HG03521 (cell line): ENCODE data around the gene NRXN3.

Experiments
- ATAC-seq: cut with Tn5 transposase; IDR thresholded peaks from one replicate; pipeline ENCODE4 v1.9.1; 2021; ENCODE audit warnings: mild to moderate bottlenecking, moderate library complexity; ENCODE audit not compliant: unreplicated experiment

Gene NRXN3

GRCh38 chr14:78863143-78863542 is 693.0 kb downstream of the NRXN3 start:
- ATAC-seq, result no peak

DNA sequence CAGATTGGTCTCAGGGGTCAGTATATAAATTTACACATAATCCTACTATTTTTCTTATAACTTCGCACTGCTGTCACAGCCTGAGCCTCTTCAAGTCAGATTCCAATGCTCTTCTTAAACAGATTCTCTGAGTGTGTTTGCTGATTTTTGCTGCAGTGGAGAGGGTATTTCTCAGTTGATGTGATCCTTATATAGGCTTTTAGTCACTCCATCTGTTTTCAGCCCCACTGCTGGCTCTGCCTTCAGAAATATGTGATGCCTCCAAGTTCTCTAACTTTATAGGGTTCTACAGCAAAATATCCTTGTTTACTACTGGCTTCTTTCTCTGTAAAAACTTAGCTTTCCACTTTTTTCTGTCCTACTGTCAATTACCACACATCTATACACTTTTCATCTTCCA is 702.7 kb downstream of the NRXN3 start:
- ATAC-seq, result no peak

- ATAC-seq, result no peak
Measured at GRCh38 chr14:78873581-78873980, 703.4 kb downstream of the NRXN3 start.

- ATAC-seq, result no peak
Measured at GRCh38 chr14:78875049-78875448, 704.9 kb downstream of the NRXN3 start.

DNA sequence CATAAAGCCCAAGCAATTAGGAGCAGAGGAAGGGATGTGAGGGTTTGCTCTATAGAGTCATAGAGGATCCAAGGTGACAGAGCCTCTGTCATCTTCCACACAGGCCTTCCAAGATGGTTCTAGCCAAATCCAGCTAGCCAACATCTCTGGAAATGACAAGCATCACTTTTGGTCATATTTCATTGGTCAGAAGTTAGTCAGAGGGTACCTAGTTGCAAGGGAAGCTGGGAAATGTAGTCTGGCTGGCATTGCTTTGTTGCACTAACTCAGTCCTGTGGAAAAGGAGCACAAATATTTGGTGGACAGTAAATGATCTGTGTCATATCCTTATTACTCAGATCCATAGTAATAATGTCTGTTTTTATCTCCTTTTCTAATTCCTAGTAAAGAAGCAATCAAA is 715.7 kb downstream of the NRXN3 start:
- ATAC-seq, result no peak

- no peak for ATAC-seq
Measured at GRCh38 chr14:78897443-78897842, 727.3 kb downstream of the NRXN3 start.

GRCh38 chr14:78902010-78902623 is 731.9 kb downstream of the NRXN3 start:
- ATAC-seq, result no peak

GRCh38 chr14:78904094-78904493 is 733.9 kb downstream of the NRXN3 start:
- ATAC-seq, result no peak

- ATAC-seq, result no peak
Measured at GRCh38 chr14:78917462-78917861, 747.3 kb downstream of the NRXN3 start.

- no peak for ATAC-seq
Measured at GRCh38 chr14:78921856-78922255, 751.7 kb downstream of the NRXN3 start.

DNA sequence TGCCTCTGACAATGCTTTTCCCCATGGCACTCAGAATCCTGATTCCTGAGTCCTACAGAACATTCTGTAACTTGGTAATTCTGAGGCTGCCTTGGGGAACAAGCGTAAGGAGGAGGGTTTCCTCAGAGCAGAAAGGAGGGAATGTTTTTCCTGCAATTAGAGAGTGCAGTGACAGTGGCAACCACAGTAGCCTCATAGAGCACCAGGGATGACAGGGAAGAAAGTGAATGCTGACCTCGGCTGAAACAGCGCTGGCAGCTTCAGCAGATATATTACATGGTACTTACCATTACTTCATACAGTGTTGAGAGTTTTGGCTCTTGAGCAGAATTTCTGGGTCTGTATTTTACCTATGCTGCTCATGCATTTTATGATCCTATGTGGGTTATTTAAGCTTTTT is 757.1 kb downstream of the NRXN3 start:
- ATAC-seq, result no peak

DNA sequence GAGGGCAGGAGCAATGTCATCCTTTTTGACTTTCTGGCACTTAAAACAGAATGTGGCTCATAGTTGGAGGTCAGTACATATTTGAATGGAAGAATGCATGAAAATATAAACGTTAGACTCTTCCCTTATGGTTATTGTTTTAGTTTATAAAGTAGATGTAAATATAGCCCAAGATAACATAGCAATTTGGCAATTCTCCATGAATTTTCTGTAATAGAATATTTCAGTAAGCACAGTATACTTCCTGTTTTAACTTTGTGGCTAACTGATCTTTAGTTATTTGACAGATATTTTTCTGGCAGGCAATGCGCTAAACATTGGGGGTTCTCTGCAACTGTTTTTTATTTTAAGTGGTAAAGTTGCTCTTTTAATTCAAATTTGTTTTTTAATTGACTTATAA is 763.0 kb downstream of the NRXN3 start:
- ATAC-seq, result no peak

- ATAC-seq, result no peak
Measured at GRCh38 chr14:78933948-78934524, 763.9 kb downstream of the NRXN3 start.

GRCh38 chr14:78946949-78947348 is 776.8 kb downstream of the NRXN3 start:
- no peak for ATAC-seq

DNA sequence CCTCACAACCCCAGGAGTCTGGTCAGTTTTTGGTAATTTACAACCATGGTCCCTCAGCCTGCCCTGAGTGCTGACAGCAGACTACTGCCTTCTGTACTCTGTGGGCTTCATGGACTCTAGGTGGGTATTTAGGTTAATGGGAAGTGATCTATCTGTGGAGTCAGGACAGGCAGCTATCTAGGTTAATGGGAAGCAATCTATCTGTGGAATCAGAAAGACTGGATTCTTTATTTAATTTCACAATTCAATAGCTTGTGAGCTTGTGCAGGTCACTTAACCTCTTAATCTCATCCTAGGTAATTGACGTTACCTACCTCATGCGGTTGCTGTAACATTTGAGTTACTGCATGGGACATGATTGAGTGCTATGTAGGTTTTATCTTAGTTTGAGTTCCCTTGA is 777.5 kb downstream of the NRXN3 start:
- ATAC-seq, result no peak

DNA sequence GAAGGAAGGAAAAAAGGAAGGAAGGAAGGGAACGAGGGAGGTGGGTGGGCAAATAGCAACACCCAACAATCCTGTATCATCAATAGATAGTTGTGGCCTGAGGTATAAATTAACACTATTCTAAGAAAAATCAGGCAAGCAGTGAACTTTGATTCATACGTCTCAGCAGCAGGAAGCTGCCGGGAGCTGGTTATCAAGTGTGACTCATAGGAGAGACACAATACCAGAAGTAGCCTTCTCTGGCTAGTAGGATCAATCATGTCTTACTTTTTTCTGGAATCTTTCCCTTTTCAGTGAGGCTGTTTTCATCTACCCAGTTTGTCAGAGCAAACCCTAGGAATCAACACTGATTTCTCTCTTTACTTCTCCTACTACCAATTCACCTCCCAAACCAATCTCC is 780.5 kb downstream of the NRXN3 start:
- ATAC-seq, result no peak

DNA sequence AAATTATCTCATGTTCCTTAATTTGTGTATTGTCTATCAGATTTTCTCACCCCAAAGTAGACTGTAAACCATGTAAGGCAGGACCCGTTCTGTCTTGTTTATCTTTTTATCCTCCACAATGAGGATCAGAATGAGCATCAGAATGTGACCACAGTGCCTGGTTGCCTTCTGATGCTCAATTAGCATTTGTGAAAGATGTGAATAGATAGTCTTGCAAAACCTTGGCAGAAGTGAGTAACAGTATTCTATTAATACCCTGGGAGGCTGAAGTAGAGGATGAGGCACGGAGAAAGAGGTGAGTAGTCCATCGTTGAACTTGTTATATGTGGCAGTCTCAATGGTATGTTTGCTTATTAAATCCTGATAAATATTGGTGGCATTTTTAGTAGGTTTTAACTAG is 781.4 kb downstream of the NRXN3 start:
- no peak for ATAC-seq

GRCh38 chr14:78959674-78960264 is 789.6 kb downstream of the NRXN3 start:
- ATAC-seq, result no peak

- no peak for ATAC-seq
Measured at GRCh38 chr14:78967111-78967809, 797.1 kb downstream of the NRXN3 start.

DNA sequence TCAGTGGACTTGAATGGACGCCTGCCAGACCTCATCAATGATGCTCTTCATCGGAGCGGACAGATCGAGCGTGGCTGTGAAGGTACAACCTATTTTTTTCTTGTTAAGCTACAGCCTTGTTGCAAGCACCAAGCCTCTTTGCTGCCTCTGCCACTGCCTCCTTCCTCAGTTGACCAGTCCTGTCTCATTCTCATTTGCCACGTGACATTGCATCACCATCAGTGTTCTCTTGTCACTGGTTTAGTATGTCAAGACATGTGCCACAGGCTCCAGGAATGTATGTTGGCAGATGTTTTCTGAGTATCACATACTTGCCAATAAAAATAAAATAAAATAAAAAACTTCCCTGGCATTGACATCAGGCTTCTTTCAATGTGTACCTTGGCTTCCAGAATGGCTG is 798.1 kb downstream of the NRXN3 start:
- ATAC-seq, result no peak

- no peak for ATAC-seq
Measured at GRCh38 chr14:78970677-78971076, 800.5 kb downstream of the NRXN3 start.

- no peak for ATAC-seq
Measured at GRCh38 chr14:78972440-78972839, 802.3 kb downstream of the NRXN3 start.
